Uterus (tissue), 2 donors: Measurements from ENCODE around the gene P2RX4.

Experiments
- CTCF ChIP-seq, 4 experiments: fragments of 200-600 bp in 2 of 4; fragments of 450-650 bp in 2 of 4; sonication (generic) in 2 of 4; IDR thresholded peaks; one replicate each; pipeline ENCODE4 v1.5.1; 2016 to 2019; ENCODE audit warnings: antibody characterized with exemption in 4 of 4, mild to moderate bottlenecking in 2 of 4, moderate library complexity in 1 of 4
- POLR2A ChIP-seq, 2 donors: fragments of 450-650 bp; IDR thresholded peaks; one replicate each; pipeline ENCODE4 v1.6.1; 2016; ENCODE audit warnings: antibody characterized with exemption in 2 of 2, mild to moderate bottlenecking in 1 of 2, moderate library complexity in 1 of 2

GRCh38 chr12:121184984-121185889 is 24.7 kb upstream of the P2RX4 start:
- no peak for TF ChIP-seq POLR2A (IDR thresholded peaks at IDR 0.05)
- TF ChIP-seq CTCF (IDR thresholded peaks at IDR 0.05), result no peak
